Pancreas (tissue), 10 donors: Measurements from ENCODE around the gene SPRYD7. TPM values are rescaled to one million over a fixed set of nuclear protein-coding genes. Genes with fewer than 3 reads are reported as not detected.

Experiments
- ATAC-seq, 4 donors: fragments of 200-7000 bp; cut with Tn5 transposase; one replicate each; pipeline versions ENCODE4 v1.8.0 to v1.9.1; 2020; ENCODE audit warnings: mild to moderate bottlenecking in 4 of 4, moderate library complexity in 4 of 4
- DNase-seq, 6 donors: peaks; one replicate each; pipeline ENCODE4 v3.0.0-alpha.2; 2020
- FAIRE-seq: peaks from 2 replicates; lab custom pipeline; 2012; peaks lifted over from hg19 to GRCh38; lab: Jason Lieb, UNC
- H3K27ac ChIP-seq, 4 donors: fragments of 200-600 bp; sonication (generic); 1 replicate in 3 of 4; 2 replicates in 1 of 4; pipeline versions ENCODE4 v1.5.0 to v1.8.0; 2020
- H3K27me3 ChIP-seq, 4 donors: fragments of 200-600 bp; one replicate each; pipeline ENCODE4 v1.8.0; 2021
- H3K36me3 ChIP-seq, 3 donors: fragments of 200-600 bp; sonication (generic) in 1 of 3; one replicate each; pipeline versions ENCODE4 v1.5.0 to v1.8.0; 2020 to 2021
- H3K4me1 ChIP-seq, 3 donors: fragments of 200-600 bp; one replicate each; pipeline ENCODE4 v1.8.0; 2021
- H3K4me3 ChIP-seq, 4 donors: fragments of 200-600 bp; sonication (generic) in 2 of 4; one replicate each; pipeline versions ENCODE4 v1.5.0 to v1.8.0; 2020 to 2021
- H3K9me3 ChIP-seq, 4 donors: fragments of 200-600 bp; one replicate each; pipeline ENCODE4 v1.8.0; 2021
- CTCF ChIP-seq, 4 donors: fragments of 200-600 bp; sonication (generic) in 3 of 4; IDR thresholded peaks; one replicate each; pipeline versions ENCODE4 v1.5.0 to v1.8.0; 2021; ENCODE audit warnings: antibody characterized with exemption in 4 of 4
- WGBS, 2 donors: extraction: QIAGEN DNeasy Blood & Tissue Kit; methylation state at CpG; one replicate each; pipeline ENCODE4 v1.1.7; 2013; 5-methylcytosine and 5-hydroxymethylcytosine counted together
- intact Hi-C, 3 donors: fragments of 100-400 bp; cut with DNase I; formaldehyde crosslinking; loops; one replicate each; pipeline versions ENCODE4 v1.11.1 to v1.14.2; 2022
- polyA plus RNA-seq, 2 donors: library from polyadenylated mRNA; stranded (reverse); fragments of 200-250 nt; gene quantifications; one replicate each; pipeline ENCODE4 v1.2.3, GENCODE V29; 2013
- total RNA-seq, 6 donors: library from RNA; stranded (reverse); fragmentation: NEBNext Ultra II Directional in 4 of 6; extraction: Animal tissue kit (Norgen Biotek cat#: 25700) in 4 of 6; gene quantifications; one replicate each; pipeline versions ENCODE4 v1.2.1 to v1.2.4, GENCODE V29; 2021 to 2023
- donor health status: healthy with polysubstance abuse.
- donor health status: DM: no; HTN: no; CAD: no; lungs with moderate emphysema.
- donor health status: DM: no; HTN: no; CAD: no.
- donor health status: control.
- donor health status: control.
- donor health status: Bipolar disorder and iron deficiency.
- donor health status: DM: yes; HTN: yes; CAD: no.
- donor health status: DM: no; HTN: no; CAD: no.
- donor health status: DM: no; HTN: no; CAD: no.
- donor health status: DM: yes; HTN: yes; CAD: no.

The SPRYD7 gene
- total RNA-seq: 1 to 10 TPM; 2.0 to 3.4 (median 3.0) TPM
- 1 to 10 TPM; 4.3 to 6.3 TPM for polyA plus RNA-seq

- DNase-seq (peak; percentile 98 to 100 (median 99)), ATAC-seq (peak; percentile 93 to 98 (median 96)), FAIRE-seq (no peak)
- peaks cover 4 to 42% (median 27%) of the 10 kb centered on the region in 3 donors for H3K4me1 ChIP-seq
- H3K27ac ChIP-seq: peak within 1 kb of the TSS; percentile 62 to 86 (median 82)
- H3K36me3 ChIP-seq: no peaks in the 10 kb centered on the region
- H3K9me3 ChIP-seq: no peaks in the 10 kb centered on the region
- 0 to 1% methylated on average over 68 to 71 of the region's 71 CpGs for WGBS, 2 donors
- peak; percentile 89 to 97 (median 92) for TF ChIP-seq CTCF (IDR thresholded peaks at IDR 0.05)
- peak within 1 kb of the TSS; percentile 59 to 96 (median 80) for H3K4me3 ChIP-seq
- no peaks in the 10 kb centered on the region for H3K27me3 ChIP-seq
- intact Hi-C loops: no loop called here
These were observed at the start of gene SPRYD7 for GRCh38 chr13:49936075-49936967. Gene SPRYD7 (minus strand): TSS chr13:49936340. CDS start chr13:49936235, 105 bp downstream.

DNA sequence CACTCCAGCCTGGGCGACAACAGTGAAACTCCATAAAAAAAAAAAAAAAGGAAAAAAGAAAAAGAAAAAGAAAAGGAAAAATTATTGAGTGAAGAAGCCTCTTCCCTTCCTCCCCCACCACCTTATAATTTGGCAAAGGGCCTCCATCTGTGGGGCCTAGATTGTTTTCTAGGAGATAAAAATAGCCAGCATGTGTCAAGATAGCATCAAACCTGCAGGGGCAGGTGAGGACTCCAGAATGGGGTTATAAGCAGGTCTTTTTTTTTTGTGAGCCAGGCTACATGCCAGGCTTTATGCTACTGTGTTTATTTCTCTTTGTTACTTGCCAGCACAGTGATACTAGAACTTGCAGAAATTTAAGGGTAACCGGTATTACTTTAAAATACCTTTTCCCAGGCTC lies 49.0 kb upstream of the SPRYD7 start:
- intact Hi-C loops: no loop called here
- peaks cover 3 to 8% (median 5%) of the 10 kb centered on the region in 3 donors for H3K4me1 ChIP-seq
- no peaks in the 10 kb centered on the region for H3K27me3 ChIP-seq
- 22 to 38% methylated on average over 2 of the region's 2 CpGs for WGBS, 2 donors
- no peaks in the 10 kb centered on the region for H3K36me3 ChIP-seq
- TF ChIP-seq CTCF (IDR thresholded peaks at IDR 0.05): no peak
- FAIRE-seq (no peak), DNase-seq (no peak), ATAC-seq (peak in 3 of 4 donors; percentile 27 to 77 (median 76))
- H3K9me3 ChIP-seq: no peaks in the 10 kb centered on the region
- no peak overlapping the region for H3K27ac ChIP-seq
- no peak overlapping the region for H3K4me3 ChIP-seq

DNA sequence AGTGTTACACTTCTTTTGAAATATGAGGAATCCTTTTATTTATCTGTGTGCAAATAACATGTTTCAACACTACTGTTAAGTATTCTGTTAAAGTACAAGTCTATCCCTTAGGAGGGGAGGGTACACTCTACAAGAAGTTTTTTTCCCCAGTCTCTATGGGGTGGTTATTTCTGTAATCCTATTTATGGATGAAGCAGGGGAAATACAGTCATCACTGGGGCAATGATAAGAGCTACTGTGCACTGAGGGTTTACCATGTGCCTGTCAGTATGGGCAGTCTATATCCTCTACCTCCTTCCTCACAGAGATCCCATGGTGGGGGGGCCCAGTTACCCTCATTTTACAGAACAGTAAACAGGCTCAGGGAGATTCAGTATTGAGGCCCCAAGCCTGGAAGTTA lies 44.1 kb upstream of the SPRYD7 start:
- DNase-seq: no peak
- no peak for TF ChIP-seq CTCF (IDR thresholded peaks at IDR 0.05)
- intact Hi-C loops: no loop called here

DNA sequence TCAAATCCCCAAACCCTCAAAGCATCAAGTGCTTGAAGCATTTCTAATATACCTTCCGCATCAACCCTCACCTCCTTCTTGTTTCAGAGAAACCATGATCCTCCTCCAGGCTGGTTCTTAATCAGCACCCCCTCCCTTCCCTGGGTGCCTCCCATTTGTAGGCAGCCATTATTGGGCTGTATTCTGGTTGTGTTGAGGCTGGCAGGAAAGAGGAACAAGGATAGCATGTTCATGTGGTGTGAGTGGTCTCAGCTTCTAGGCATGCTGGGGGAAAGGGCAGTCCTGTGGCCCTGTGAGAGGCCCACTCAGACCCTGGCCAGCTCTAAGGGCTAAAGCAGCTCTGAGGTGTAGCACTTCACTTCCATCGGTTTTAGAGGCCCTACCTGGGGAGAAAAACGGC lies 41.9 kb upstream of the SPRYD7 start:
- DNase-seq: no peak
- Histone ChIP-seq H3K9me3 (no peaks in the 10 kb centered on the region), H3K27ac (no peak overlapping the region), H3K27me3 (no peaks in the 10 kb centered on the region), H3K36me3 (no peaks in the 10 kb centered on the region), H3K4me3 (no peak overlapping the region), H3K4me1 (peaks cover 0 to 3% (median 0%) of the 10 kb centered on the region in 3 donors)
- WGBS, 2 donors: 76 to 86% methylated on average over 3 of the region's 3 CpGs
- no peak for FAIRE-seq
- intact Hi-C loops: no loop called here
- ATAC-seq: no peak
- TF ChIP-seq CTCF (IDR thresholded peaks at IDR 0.05): no peak

More for the DNA sequence above, 44.1 kb upstream of the SPRYD7 start:
- Histone ChIP-seq H3K36me3 (no peaks in the 10 kb centered on the region), H3K27me3 (no peaks in the 10 kb centered on the region), H3K4me3 (no peak overlapping the region), H3K9me3 (no peaks in the 10 kb centered on the region), H3K4me1 (peaks cover 2% of the 10 kb centered on the region in 3 donors), H3K27ac (no peak overlapping the region)
- ATAC-seq: no peak
- no peak for FAIRE-seq
